Endothelial cell (in vitro differentiated cells): ENCODE results near the gene TSPAN31. TPM values are rescaled to one million over a fixed set of nuclear protein-coding genes. Genes with fewer than 3 reads are reported as not detected.

Experiments
- DNase-seq: peaks from one replicate; pipeline ENCODE4 v3.0.0; 2021; ENCODE audit warnings: low spot score
- H3K27ac Mint-ChIP-seq: one replicate; pipeline ENCODE4 v1.8.0; 2021; ENCODE audit warnings: mixed read lengths, inconsistent platforms; ENCODE audit not compliant: unreplicated experiment
- H3K27me3 Mint-ChIP-seq: one replicate; pipeline ENCODE4 v1.8.0; 2021; ENCODE audit warnings: mild to moderate bottlenecking, moderate library complexity, mixed read lengths, inconsistent platforms; ENCODE audit not compliant: unreplicated experiment
- H3K36me3 Mint-ChIP-seq: one replicate; pipeline ENCODE4 v1.8.0; 2021; ENCODE audit warnings: mild to moderate bottlenecking, low read depth, mixed read lengths, inconsistent platforms; ENCODE audit not compliant: unreplicated experiment
- H3K4me1 Mint-ChIP-seq: one replicate; pipeline ENCODE4 v1.8.0; 2021; ENCODE audit warnings: mild to moderate bottlenecking, mixed read lengths, inconsistent platforms; ENCODE audit not compliant: unreplicated experiment
- H3K4me3 Mint-ChIP-seq: one replicate; pipeline ENCODE4 v1.8.0; 2021; ENCODE audit warnings: mild to moderate bottlenecking, mixed read lengths, inconsistent platforms; ENCODE audit not compliant: unreplicated experiment
- H3K9me3 Mint-ChIP-seq: one replicate; pipeline ENCODE4 v1.8.0; 2021; ENCODE audit warnings: mixed read lengths, inconsistent platforms; ENCODE audit not compliant: unreplicated experiment
- CTCF ChIP-seq: fragments of 200-600 bp; sonication (generic); IDR thresholded peaks from one replicate; pipeline ENCODE4 v1.5.0; 2021; ENCODE audit warnings: antibody characterized with exemption; ENCODE audit not compliant: unreplicated experiment
- total RNA-seq: library from RNA; stranded (reverse); fragmentation: NEBNext Ultra II Directional; extraction: Animal tissue kit (Norgen Biotek cat#: 25700); gene quantifications from one replicate; pipeline ENCODE4 v1.2.1, GENCODE V29; 2021; ENCODE audit not compliant: unreplicated experiment

Gene TSPAN31
- total RNA-seq, 1 donor from 2014 or later, result 21.8 TPM

- peak overlapping the region; percentile 81 for H3K4me3 Mint-ChIP-seq
- peaks cover 29% of the 10 kb centered on the region for H3K27me3 Mint-ChIP-seq
- H3K4me1 Mint-ChIP-seq, result peaks cover 26% of the 10 kb centered on the region
- peak; percentile 79 for DNase-seq
- TF ChIP-seq CTCF, result peak; percentile 57
- no peak overlapping the region for H3K27ac Mint-ChIP-seq
- no peaks in the 10 kb centered on the region for H3K9me3 Mint-ChIP-seq
- peaks cover 19% of the 10 kb centered on the region for H3K36me3 Mint-ChIP-seq
These were observed 11.8 kb downstream of the TSPAN31 start for GRCh38 chr12:57756406-57757341.

GRCh38 chr12:57757771-57758170 is 12.9 kb downstream of the TSPAN31 start:
- Mint-ChIP-seq H3K9me3 (no peaks in the 10 kb centered on the region), H3K27me3 (peaks cover 26% of the 10 kb centered on the region), H3K4me1 (peaks cover 22% of the 10 kb centered on the region), H3K36me3 (peaks cover 18% of the 10 kb centered on the region), H3K4me3 (no peak overlapping the region), H3K27ac (no peak overlapping the region)
- no peak for DNase-seq
- TF ChIP-seq CTCF, result no peak

- no peak for TF ChIP-seq CTCF
These were observed 13.9 kb downstream of the TSPAN31 start for GRCh38 chr12:57758552-57759359.

GRCh38 chr12:57759360-57759980 is 14.6 kb downstream of the TSPAN31 start:
- Mint-ChIP-seq H3K4me1 (peaks cover 19% of the 10 kb centered on the region), H3K27me3 (peaks cover 30% of the 10 kb centered on the region), H3K4me3 (peak overlapping the region; percentile 13), H3K36me3 (peaks cover 13% of the 10 kb centered on the region), H3K27ac (no peak overlapping the region), H3K9me3 (no peaks in the 10 kb centered on the region)
- no peak for DNase-seq
- TF ChIP-seq CTCF, result peak; percentile 30

More at GRCh38 chr12:57758552-57759359, 13.9 kb downstream of the TSPAN31 start:
- Mint-ChIP-seq H3K36me3 (peaks cover 15% of the 10 kb centered on the region), H3K4me1 (peaks cover 18% of the 10 kb centered on the region), H3K9me3 (no peaks in the 10 kb centered on the region), H3K4me3 (no peak overlapping the region), H3K27ac (no peak overlapping the region), H3K27me3 (peaks cover 30% of the 10 kb centered on the region)
- DNase-seq, result no peak
